Nephron progenitor cell (in vitro differentiated cells): ENCODE measurements around the gene ACTMAP.
"Not testable (repeated sequence)": the region's sequence is repeated elsewhere in the genome, so short reads cannot be mapped to it uniquely, and the experiment has no call there.

Source experiments
- DNase-seq: peaks from one replicate; pipeline ENCODE4 v3.0.0; 2021
- H3K27ac Mint-ChIP-seq: 2 replicates; pipeline ENCODE4 v1.8.0; 2021; ENCODE audit warnings: mild to moderate bottlenecking, moderate library complexity, mixed read lengths
- H3K27me3 Mint-ChIP-seq: 2 replicates; pipeline ENCODE4 v1.8.0; 2021; ENCODE audit warnings: mild to moderate bottlenecking, low read depth, mixed read lengths; ENCODE audit not compliant: poor library complexity
- H3K36me3 Mint-ChIP-seq: 2 replicates; pipeline ENCODE4 v1.8.0; 2021; ENCODE audit warnings: low read depth, mixed read lengths
- H3K4me1 Mint-ChIP-seq: 2 replicates; pipeline ENCODE4 v1.8.0; 2021; ENCODE audit warnings: mixed read lengths
- H3K4me3 Mint-ChIP-seq: 2 replicates; pipeline ENCODE4 v1.8.0; 2021; ENCODE audit warnings: mild to moderate bottlenecking, moderate library complexity, mixed read lengths
- H3K9me3 Mint-ChIP-seq: 2 replicates; pipeline ENCODE4 v1.8.0; 2021; ENCODE audit warnings: mild to moderate bottlenecking, moderate library complexity, mixed read lengths
- TF ChIP-seq, protein P1 (sequence below): fragments of 200-600 bp; sonication (generic); IDR thresholded peaks from 2 replicates; pipeline ENCODE4 v1.5.0; 2021; ENCODE audit warnings: antibody characterized with exemption

Gene ACTMAP

DNA sequence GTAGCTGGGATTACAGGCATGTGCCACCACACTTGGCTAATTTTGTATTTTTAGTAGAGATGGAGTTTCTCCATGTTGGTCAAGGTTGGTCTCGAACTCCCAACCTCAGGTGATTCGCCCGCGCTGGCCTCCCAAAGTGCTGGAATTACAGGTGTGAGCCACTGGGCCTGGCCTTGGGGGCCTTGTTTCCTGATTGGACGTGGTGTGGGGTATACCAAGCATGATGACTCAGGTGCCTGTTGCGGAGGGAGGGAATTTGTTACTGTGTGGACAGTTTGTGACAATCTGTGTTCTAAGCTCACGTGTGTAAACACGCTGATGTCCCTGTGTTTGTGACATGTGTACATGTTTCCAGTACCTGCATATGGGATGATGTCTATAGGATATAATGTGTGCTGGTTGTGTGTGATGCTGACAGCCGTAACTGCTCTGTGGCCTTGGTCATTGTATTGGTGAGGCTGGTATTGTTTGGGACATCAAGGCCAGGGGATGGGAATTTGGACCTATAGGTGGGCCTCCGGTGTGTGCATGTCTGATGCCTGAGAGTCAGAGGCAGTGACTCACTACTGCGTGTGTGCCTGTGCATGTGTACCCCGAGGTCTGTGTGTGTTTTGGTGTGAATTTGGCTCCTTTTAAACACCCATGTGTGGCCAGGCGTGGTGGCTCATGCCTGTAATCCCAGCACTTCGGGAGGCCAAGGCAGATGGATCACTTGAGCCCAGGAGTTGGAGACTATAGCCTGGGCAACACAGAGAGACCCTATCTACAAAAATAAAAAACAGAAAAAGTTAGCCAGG, 47.1 kb upstream of the ACTMAP start:
- no peak overlapping the region for H3K27ac Mint-ChIP-seq
- peak overlapping the region; percentile 92 for H3K4me3 Mint-ChIP-seq
- no peaks in the 10 kb centered on the region for H3K27me3 Mint-ChIP-seq
- H3K36me3 Mint-ChIP-seq = peaks cover 6% of the 10 kb centered on the region
- DNase-seq = no peak
- TF ChIP-seq, protein P1, sequence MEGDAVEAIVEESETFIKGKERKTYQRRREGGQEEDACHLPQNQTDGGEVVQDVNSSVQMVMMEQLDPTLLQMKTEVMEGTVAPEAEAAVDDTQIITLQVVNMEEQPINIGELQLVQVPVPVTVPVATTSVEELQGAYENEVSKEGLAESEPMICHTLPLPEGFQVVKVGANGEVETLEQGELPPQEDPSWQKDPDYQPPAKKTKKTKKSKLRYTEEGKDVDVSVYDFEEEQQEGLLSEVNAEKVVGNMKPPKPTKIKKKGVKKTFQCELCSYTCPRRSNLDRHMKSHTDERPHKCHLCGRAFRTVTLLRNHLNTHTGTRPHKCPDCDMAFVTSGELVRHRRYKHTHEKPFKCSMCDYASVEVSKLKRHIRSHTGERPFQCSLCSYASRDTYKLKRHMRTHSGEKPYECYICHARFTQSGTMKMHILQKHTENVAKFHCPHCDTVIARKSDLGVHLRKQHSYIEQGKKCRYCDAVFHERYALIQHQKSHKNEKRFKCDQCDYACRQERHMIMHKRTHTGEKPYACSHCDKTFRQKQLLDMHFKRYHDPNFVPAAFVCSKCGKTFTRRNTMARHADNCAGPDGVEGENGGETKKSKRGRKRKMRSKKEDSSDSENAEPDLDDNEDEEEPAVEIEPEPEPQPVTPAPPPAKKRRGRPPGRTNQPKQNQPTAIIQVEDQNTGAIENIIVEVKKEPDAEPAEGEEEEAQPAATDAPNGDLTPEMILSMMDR = no peak
- no peaks in the 10 kb centered on the region for H3K9me3 Mint-ChIP-seq
- peaks cover 29% of the 10 kb centered on the region for H3K4me1 Mint-ChIP-seq

DNA sequence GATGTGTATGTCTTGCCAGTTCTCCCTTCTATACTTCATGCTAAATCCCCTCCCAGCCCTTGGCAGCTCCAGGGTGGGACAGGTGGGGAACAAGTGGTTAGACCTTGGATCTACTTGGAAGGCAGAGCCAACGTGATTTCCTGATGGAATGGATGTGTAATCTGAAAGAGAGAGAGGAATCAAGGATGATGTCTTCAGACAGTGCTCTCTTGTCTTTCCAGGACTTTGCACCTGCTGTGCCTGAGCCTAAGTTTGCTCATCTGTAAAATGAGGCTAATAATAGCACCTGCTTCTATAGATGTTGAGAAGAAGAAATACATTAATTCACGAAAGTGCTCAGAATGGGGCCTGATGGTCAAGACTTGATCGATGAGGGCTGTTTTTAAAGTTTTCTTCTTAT, 41.7 kb upstream of the ACTMAP start:
- H3K36me3 Mint-ChIP-seq = peaks cover 6% of the 10 kb centered on the region
- peak overlapping the region; percentile 51 for H3K27ac Mint-ChIP-seq
- peaks cover 26% of the 10 kb centered on the region for H3K4me1 Mint-ChIP-seq
- no peak overlapping the region for H3K4me3 Mint-ChIP-seq
- no peaks in the 10 kb centered on the region for H3K9me3 Mint-ChIP-seq
- no peak for DNase-seq
- peaks cover 7% of the 10 kb centered on the region for H3K27me3 Mint-ChIP-seq
- TF ChIP-seq, protein P1 = no peak

DNA sequence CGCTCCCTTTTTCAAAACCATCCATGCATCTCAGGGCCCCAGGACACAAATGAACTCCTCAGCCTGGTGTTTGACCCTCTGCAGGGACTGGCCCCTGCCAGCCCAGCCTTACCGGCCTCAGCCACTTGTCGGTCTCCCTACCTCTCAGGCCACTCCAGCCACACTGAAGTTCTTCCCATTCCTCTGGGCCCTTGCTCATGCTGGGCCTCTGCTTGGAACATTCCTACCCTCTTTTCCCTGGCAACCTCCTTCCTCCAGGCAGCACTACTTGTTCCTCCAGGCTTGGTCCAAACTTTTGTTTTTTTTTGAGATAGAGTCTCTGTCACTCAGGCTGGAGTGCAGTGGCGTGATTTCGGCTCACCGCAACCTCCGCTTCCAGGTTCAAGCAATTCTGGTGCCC, 41.1 kb upstream of the ACTMAP start:
- Mint-ChIP-seq H3K4me3 (no peak overlapping the region), H3K36me3 (peaks cover 6% of the 10 kb centered on the region), H3K4me1 (peaks cover 32% of the 10 kb centered on the region), H3K9me3 (no peaks in the 10 kb centered on the region), H3K27ac (peak overlapping the region; percentile 92), H3K27me3 (peaks cover 7% of the 10 kb centered on the region)
- no peak for DNase-seq
- TF ChIP-seq, protein P1 = no peak

DNA sequence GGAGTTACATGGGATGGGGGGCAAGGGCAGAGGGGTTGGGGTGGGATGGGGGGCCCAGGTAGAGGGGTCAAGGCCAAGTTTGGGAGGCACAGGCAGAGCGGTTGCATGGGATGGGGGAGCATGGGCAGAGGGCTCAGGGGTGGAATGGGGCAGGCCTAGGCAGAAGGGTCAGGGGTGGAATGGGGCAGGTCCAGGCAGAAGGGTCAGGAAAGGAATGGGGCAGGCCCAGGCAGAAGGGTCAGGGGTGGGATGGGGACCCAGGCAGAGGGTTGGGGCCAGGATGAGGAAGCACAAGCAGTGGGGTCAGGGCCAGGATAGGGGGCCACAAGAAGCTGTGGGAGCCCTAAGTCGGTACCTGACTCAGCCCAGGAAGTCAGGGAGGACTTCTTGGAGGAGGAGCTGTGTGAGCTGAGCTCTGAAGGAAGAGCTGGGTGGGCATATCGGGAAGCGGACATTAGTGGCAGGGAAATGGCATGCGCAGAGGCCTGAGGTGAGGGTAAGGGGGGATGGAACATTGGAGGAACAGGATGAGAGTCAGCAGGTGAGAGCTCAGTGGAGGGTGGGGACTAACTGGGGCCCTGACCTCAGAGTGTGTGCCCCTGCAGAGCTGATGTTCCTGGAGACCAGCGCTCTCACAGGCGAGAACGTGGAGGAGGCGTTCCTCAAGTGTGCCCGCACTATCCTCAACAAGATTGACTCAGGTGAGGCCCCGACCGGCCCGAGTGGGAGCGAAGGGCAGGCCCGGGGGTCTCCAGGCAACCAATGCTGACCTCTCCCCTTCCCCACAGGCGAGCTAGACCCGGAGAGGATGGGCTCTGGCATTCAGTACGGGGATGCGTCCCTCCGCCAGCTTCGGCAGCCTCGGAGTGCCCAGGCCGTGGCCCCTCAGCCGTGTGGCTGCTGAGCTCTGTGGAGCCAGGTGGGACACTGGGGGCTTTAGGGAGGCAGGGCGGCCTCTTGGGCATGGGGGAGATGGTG, 36.1 kb upstream of the ACTMAP start:
- Mint-ChIP-seq H3K27ac (peak overlapping the region; percentile 87), H3K27me3 (peaks cover 5% of the 10 kb centered on the region), H3K9me3 (no peaks in the 10 kb centered on the region), H3K4me3 (no peak overlapping the region), H3K4me1 (peaks cover 41% of the 10 kb centered on the region), H3K36me3 (peaks cover 4% of the 10 kb centered on the region)
- TF ChIP-seq, protein P1 = no peak
- no peak for DNase-seq

DNA sequence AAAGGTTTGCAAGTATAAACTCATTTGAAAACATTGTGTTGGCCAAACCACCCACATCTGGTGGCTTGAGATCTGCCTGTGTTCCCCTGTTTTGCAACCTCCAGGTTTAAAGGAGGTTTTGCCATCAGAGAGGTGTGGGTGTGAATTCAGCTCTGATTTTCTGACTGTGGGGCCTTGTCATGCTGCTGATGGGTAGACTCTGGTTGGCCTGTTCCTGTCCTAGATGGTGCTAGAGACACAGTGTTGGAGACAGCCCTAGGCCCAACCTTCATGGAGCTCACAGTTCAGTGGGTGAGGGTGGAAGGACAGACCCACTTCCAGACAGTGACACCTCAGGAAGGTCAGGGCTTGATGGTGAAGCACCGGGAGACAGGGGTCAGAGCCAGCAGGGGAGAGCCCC, 35.2 kb upstream of the ACTMAP start:
- H3K4me1 Mint-ChIP-seq = peaks cover 38% of the 10 kb centered on the region
- TF ChIP-seq, protein P1 = no peak
- no peak for DNase-seq
- no peaks in the 10 kb centered on the region for H3K9me3 Mint-ChIP-seq
- no peaks in the 10 kb centered on the region for H3K36me3 Mint-ChIP-seq
- peaks cover 3% of the 10 kb centered on the region for H3K27me3 Mint-ChIP-seq
- H3K27ac Mint-ChIP-seq = no peak overlapping the region
- no peak overlapping the region for H3K4me3 Mint-ChIP-seq

DNA sequence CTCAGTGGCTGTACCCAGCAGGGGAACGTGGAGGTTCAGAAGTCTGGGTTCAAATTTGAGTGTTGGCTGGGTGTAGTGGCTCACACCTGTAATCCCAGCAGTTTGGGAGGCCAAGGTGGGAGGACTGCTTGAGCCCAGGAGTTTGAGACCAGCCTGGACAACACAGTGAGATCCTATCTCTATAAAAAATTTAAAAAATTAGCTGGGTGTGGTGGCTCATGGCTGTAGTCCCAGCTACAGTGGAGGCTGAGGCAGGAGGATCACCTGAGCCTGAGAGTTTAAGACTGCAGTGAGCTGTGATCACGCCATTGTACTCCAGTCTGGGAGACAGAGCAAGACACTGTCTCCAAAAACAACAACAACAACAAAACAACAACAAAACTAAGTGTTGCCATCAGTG, 33.9 kb upstream of the ACTMAP start:
- H3K9me3 Mint-ChIP-seq, H3K27me3 Mint-ChIP-seq, H3K36me3 Mint-ChIP-seq, H3K4me3 Mint-ChIP-seq, DNase-seq, H3K27ac Mint-ChIP-seq: not testable (repeated sequence)
- peaks cover 37% of the 10 kb centered on the region for H3K4me1 Mint-ChIP-seq
